GM18868 (cell line): ENCODE results near the gene PEX7.
"Not testable (repeated sequence)": the region's sequence is repeated elsewhere in the genome, so short reads cannot be mapped to it uniquely, and the experiment has no call there.

ENCODE experiments used
- ATAC-seq: cut with Tn5 transposase; IDR thresholded peaks from one replicate; pipeline ENCODE4 v1.9.1; 2021; ENCODE audit warnings: mild to moderate bottlenecking, moderate library complexity; ENCODE audit not compliant: unreplicated experiment

PEX7 gene

DNA sequence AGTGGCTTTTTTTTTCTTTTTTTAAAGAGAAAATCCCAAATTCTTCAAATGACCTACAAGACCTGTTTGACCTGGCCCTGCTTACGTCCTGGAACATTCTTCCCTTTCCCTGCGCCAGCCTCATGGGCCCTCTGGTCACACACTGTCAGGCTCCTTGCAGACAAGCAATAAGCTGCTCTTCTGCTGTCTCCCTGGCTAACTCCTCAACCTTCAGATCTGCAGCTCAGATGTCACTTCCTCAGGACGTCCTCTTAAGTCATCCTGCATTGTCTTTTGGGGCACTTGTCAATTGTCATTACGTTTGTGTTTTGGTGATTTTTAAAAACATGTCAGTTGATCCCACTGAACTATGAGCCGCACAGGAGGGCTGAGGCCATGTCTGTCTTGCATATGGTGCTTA lies 70.8 kb downstream of the PEX7 start:
- ATAC-seq, result no peak

DNA sequence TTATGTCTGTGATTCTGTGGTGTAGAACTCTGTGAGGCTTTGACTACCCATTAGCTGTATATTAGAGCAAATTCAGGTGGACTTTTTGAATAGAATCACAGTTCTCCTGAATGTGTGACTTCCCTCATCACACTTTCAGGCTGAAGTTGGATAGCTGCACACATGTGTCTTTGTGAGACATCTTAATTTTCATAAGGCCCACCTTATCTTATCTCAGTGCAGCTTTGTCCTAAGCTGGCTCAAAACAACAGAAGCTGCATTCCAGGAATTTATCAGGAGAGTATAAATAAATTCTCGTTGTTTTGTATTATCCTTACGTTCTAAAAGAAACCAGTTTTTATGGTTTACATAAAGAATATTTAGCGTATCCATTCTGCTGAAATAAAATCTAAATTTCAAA lies 73.5 kb downstream of the PEX7 start:
- ATAC-seq, result no peak

DNA sequence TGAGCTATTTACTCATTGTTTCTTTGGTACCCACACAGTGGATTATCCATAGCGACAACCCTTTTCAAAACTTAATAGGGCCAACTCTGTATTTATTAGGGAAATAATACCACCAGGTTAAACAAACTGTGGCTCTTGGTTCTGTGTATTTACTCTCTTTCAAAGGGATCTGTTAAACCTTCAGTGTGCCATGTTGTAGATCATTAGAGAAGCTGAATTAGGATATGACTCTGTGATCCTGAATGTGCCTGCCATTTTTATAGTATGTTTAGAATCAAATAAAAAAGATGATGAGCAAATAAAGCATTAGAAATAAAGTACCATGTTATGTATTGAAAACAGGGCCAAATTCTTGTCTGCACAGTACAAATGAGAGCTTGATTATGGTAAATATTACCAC lies 74.7 kb downstream of the PEX7 start:
- no peak for ATAC-seq

DNA sequence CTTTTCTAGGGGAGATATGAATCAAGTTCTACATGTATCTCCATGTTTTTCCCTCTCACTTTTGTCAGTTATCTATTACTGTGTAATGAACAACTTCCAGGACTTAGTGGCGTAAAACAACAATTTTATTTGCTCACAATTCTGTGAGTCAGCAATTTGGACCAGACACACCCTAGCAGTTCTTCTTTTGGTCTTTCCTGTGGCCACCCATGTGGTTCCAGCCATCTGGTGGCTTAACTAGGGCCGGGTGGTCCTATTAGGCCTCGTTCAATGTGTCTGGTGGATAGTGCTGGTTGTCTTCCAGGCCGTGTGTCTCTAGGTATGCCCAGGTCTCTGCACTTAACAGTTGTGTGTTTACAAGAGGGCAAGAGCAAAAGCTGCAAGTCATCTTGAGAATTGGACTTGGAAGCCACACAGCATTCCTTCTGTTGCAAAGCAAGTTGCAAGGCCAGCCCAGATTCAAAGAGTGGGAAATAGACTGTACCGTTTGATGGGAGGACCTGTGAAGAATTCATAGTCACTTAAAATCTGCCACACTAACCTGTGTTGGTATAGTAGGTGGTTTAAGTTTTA lies 78.9 kb downstream of the PEX7 start:
- no peak for ATAC-seq

DNA sequence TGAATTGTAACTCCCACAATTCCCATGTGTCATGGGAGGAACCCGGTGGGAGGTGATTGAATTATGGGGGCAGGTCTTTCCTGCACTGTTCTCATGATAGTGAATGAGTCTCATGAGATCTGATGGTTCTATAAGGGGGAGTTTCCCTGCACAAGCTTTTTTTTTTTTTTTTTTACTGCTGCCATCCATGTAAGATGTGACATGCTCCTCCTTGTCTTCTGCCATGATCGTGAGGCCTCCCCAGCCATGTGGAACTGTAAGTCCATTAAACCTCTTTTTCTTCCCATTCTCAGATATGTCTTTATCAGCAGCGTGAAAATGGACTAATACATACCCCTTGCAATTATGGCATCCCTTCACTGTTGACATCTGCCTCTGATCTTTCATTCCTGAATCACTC lies 82.1 kb downstream of the PEX7 start:
- ATAC-seq, result not testable (repeated sequence)

DNA sequence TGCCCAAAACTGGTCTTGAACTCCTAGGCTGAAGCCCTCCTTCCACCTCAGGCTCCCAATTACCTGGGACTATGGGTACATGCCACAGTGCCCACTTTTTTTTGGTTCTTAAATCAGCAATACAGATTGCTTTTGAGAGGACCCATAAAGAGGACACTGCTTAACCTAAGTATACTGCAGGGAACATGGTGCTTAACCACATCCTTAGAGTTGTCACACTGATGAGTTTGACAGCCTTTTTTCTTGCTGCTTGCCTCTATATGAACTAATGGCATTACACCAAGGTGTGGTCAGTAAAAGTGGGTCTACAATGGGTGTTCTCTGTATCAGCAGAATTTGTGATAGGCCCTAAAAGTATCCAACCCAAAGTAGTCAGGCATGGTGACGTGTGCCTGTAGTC lies 92.6 kb downstream of the PEX7 start:
- ATAC-seq, result no peak

DNA sequence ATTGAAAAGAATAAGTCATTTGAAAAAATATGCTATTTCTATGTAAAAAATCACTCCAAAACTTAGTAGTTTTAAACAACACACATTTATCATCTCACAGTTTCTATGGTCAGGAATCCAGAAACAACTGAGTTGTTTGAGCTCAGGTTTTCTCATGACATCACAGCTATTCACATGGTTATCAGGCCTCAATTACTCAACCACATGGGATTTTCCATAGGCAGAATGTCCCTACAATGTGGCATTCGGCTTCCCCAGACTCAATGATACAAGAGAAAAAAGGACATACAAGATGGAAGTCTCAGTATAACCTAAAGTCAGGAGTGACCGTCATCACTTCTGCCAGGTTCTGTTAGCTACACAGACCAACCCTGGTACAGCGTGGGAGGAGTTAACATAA lies 96.3 kb downstream of the PEX7 start:
- ATAC-seq, result no peak

DNA sequence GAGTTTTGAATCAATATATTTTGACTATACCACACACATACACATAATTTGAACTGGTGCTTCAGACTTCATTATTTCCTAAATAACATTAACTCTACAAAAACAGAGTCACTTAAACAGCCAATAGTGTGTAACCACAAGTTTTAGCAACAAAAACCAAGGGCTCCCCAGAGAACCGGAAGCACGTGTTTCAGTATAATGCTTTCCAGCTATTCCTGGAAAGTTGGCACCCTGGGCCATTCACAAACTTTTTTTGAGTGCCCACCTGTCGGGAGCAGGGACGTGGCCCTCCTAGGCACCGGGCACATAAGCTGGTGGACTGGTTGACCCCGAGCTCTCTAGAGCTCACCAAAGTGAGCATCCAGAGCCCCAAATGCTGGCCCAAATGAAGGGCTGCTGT lies 97.8 kb downstream of the PEX7 start:
- ATAC-seq, result no peak

DNA sequence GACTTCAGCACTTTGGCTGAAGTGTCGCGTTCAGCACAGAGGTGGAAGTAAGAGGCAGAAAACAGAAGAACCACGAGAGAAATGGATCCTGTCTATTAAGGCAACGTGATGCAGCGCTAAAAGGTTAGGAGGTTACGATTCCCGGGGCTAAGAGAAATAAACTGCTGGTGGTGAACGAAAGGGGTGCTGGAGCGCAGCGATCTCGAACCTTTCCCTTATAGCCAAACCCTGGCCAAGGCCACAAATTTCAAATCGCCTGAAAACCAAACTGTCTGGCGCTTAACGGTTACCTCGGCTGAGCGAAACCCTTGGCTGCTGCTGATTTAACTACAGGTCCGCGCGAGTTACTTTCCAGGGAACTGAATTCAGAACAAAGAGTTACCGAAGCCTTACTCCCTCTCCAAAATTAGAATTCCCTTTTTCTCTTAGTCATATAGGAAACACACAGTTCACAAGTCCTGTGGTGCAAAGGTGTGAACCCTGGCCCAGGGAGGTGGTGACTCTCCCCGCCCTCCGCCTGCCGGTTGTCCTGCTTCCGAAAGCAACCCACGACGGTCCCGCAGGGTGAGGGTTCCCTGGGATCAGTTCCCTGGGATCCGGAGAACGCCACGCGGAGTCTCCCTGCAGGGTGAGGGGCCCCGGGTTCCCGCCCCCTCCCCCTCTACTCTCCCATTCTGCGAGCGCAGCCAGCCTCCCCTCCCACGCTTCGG lies 98.4 kb downstream of the PEX7 start:
- ATAC-seq, result no peak

DNA sequence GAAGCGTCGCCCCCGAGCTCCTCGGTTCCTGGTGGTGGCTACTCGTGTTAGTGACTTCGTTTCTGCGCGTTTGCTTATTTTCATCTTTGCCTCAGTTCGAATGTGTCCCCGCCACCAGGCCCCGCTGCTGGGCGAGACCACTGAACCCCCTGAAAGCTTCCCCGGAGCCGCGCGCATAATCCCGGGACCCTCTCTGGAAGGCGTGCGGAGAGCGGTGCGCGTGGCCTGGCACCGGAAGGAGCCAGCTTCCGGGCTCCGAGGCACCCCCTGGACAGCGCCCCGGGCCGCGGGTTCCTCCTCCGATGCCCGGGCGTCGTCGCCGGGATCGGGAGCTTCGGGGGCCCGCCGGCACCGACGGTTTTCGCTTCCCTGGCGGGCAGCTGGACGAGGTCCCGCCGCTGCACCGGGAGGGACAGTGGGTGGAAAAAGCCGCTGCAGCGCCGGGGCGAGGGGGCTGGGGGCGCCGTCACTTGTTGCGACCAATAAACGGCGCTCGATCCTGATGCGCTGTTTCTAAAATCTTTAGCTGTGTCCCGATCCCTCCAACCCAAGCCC lies 99.1 kb downstream of the PEX7 start:
- ATAC-seq, result no peak

DNA sequence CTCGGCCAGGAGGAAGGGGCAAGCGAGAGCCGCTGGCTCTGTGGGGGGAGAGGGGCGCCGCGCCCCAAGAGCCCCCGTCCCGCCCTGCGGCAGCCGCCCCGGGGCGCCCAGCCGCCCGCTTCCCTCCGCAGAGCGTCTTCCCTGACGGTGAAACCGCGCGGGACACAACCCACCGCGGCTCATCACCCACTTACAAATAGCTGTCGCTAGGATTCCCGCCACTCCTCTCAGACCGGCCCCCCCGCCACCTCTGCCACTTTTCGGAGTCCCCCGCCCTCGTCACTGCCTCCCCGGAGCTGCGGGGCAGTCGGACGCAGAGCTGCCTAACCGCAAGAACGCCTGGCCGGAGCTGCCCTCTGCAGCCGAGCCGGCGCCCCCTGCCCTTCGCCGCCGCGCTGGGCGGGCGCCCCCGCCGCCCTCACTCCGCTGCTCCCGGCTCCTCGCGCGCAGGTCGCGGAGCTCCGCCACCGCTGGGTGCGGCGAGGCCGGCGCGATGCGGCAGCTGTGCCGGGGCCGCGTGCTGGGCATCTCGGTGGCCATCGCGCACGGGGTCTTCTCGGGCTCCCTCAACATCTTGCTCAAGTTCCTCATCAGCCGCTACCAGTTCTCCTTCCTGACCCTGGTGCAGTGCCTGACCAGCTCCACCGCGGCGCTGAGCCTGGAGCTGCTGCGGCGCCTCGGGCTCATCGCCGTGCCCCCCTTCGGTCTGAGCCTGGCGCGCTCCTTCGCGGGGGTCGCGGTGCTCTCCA lies 99.7 kb downstream of the PEX7 start, which contains the start of gene SLC35D3:
Gene SLC35D3, plus strand, starts transcription at position 366 of the 749 bp plus-strand sequence. Its CDS starts 128 bp downstream, at position 494.
- no peak for ATAC-seq

DNA sequence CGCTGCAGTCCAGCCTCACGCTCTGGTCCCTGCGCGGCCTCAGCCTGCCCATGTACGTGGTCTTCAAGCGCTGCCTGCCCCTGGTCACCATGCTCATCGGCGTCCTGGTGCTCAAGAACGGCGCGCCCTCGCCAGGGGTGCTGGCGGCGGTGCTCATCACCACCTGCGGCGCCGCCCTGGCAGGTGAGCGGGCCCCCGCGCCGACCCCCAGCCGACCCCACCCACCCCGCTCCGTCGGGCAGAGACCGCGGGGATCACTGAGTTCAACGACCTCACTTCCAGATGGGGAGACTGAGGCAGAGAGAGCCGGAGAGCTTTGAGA lies 100.3 kb downstream of the PEX7 start:
- ATAC-seq, result no peak

DNA sequence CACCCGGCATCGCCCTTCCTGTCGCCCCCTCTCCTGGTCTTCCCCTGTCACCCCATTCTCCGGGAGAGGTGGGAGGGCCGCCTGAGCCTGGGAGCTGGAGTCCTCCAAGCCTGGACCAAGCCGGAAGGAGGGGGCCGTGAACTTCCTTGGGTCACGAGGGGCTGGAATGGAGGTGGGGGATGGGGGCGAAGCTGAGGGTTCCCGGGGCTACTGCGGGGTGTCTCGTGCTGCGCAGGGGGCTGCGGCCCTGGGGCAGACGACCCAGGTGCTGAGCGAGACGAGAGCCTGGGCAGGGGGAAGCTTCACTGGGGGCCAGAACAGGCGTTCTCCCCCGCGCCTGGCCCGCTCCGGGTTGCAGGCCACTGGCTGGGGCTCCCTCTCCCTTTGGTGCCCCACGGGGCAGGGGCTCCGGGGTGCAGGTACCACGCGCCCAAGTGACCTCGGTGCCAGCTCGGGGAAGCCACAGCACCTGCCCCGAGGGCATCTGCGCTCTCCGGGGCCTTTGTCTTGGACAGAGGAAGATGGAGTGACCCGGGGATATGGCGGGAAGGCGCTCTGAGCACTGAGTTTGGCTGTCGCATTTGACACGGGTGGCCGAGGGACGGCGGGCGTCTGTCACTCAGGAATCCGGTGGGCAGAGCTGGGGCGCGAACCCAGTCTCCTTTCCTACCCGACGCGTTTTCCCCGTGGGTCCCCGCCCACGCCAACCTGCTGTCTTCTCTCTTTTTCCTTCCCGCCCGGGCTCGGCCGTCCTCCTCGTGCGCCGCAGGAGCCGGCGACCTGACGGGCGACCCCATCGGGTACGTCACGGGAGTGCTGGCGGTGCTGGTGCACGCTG lies 100.9 kb downstream of the PEX7 start:
- no peak for ATAC-seq

DNA sequence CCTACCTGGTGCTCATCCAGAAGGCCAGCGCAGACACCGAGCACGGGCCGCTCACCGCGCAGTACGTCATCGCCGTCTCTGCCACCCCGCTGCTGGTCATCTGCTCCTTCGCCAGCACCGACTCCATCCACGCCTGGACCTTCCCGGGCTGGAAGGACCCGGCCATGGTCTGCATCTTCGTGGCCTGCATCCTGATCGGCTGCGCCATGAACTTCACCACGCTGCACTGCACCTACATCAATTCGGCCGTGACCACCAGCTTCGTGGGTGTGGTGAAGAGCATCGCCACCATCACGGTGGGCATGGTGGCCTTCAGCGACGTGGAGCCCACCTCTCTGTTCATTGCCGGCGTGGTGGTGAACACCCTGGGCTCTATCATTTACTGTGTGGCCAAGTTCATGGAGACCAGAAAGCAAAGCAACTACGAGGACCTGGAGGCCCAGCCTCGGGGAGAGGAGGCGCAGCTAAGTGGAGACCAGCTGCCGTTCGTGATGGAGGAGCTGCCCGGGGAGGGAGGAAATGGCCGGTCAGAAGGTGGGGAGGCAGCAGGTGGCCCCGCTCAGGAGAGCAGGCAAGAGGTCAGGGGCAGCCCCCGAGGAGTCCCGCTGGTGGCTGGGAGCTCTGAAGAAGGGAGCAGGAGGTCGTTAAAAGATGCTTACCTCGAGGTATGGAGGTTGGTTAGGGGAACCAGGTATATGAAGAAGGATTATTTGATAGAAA lies 101.7 kb downstream of the PEX7 start:
- no peak for ATAC-seq

DNA sequence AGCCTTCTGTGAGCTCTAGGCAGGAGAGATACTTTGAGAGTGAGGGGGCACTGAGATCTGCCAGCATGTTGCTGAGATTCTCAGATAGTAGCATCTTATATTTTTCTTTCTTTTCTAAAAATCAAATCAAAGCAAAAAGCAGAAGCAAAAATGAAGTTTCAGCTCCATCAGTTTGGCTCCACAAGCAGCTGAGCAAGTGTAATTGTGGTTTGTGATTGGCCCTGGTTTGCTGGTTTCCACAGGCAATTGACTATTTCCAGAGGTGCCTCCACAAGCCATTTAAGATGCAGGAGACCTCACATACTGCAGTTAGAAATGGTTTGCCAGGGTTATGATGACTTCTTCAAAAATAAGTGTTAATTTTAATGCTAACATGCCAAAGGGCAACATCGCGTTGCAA lies 104.0 kb downstream of the PEX7 start:
- no peak for ATAC-seq

DNA sequence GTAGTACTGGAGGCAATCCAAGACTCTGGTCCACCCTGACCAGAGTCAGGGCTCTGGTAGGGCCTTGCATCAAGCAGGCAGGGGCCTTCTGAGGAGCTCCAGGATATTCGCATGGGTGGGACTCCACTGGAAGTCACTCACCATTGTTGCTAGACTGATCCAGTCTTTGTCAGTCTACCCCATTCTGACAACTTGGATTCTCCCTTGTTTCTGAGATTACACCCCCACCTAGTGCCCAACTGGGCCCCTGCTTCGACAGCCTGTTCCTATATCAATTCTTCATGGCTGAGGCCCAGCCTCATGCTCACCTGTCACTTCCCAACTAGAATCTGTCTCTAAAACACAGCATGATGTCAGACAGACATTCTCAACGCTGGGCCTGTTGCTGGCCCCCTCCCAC lies 104.9 kb downstream of the PEX7 start:
- peak; percentile 62 for ATAC-seq

DNA sequence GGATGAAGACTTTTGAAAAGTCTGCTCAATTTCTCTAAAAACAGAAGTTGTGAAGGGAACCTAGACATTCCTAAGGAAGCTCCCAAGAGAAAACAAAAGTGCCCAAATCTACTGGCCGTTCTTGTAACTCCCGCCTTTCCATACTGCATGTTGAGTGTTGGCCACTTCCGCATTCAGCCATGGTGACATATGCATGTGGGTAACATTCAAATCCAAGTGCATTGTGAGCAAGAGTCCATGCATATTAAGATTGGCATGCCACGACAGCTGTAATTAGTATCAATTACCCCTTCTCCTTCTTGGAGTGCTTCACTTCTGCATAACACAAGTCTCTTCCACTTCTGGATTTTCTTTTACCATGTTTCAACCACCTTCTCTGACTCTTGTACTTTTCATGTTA lies 108.1 kb downstream of the PEX7 start:
- no peak for ATAC-seq

DNA sequence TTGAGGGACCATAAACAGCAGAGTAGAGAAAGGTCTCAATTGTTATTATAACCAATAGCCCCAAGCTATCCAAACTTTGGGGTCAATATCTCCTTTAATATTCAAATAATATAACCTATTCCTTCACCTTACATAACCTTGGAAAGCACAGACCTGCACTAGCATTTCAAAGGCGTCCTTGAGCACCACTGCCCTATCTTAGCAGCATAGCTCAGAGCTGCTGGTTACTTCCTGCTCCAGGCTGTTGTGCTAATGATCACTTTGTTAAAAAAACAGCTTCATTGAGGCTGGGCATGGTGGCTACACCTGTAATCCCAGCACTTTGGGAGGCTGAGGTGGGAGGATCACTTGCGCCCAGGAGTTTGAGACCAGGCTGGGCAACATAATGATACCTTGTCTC lies 110.2 kb downstream of the PEX7 start:
- ATAC-seq, result no peak

DNA sequence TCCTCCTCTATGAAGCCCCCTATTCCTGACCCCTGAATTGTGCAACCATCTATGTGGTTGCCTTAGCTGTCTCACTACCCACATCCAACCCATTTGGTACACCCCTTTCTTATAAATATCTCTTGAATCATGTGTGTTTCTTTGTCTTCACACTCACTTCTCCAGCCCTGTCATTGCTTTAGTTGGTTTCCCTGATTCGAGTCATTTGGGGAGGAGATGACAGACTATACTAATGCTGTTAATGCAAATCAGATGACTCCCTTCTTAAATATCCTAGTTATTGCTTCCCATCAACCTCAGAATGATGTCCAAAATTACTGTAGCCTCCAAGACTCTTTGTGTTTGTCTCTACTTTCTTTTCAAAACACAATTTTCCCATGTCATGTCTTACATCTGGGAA lies 122.7 kb downstream of the PEX7 start:
- no peak for ATAC-seq

DNA sequence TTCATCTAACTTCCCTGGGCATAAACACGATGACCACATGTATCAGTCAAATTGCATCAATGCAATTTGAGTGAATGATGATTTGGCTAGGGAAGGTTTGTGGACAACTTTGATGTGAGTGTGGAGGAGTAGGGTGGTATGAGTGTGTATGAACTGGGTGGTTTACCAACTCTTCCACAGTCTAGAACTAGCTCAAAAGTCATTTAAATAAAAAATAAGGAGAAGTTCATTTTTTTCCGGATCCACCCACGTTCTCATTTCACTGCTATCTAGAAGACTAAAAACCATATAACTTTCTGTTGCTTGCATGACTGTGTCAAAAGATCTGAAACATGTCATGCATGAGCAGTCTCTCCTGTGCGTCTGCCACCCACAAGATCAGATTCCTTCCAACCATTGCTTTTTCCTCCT lies 123.3 kb downstream of the PEX7 start:
- ATAC-seq, result no peak

DNA sequence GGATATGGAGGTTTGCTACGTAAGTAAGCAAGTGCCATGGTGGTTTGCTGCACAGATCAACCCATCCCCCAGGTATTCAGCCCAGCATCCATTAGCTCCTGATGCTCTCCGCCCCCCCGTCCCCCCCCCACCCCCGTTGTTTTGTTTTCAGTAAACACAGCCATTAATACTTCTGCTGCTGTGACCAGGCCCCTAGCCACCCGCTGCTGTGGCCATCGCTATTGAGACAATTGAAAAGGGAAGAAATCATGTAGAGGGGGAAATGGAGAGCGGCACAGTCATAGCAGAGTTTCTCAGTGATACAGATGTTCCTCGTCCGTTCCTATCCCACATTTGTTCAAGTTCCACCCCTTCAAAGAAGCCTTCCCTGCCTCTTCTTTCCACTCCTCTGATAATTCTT lies 124.6 kb downstream of the PEX7 start:
- no peak for ATAC-seq
